Stomach (tissue), 9 donors: Measurements from ENCODE around the gene SMIM14. TPM values are rescaled to one million over a fixed set of nuclear protein-coding genes. Genes with fewer than 3 reads are reported as not detected.
"Not testable (repeated sequence)": the region's sequence is repeated elsewhere in the genome, so short reads cannot be mapped to it uniquely, and the experiment has no call there.

Experiments
- DNase-seq, 2 donors: peaks; one replicate each; pipeline versions ENCODE4 v3.0.0 to v3.0.0-alpha.2; 2013 to 2019
- H3K27ac ChIP-seq, 5 donors: fragments of 200-600 bp in 4 of 5; sonication (generic) in 4 of 5; one replicate each; pipeline ENCODE4 v1.5.1; 2013 to 2019; ENCODE audit warnings: mild to moderate bottlenecking in 1 of 5, moderate library complexity in 1 of 5
- H3K27me3 ChIP-seq, 3 donors: fragments of 200-600 bp; sonication (generic); one replicate each; pipeline ENCODE4 v1.5.1; 2017 to 2019; ENCODE audit warnings: mixed run types in 1 of 3
- H3K36me3 ChIP-seq, 4 donors: fragments of 200-600 bp; sonication (generic); 1 replicate in 3 of 4; 2 replicates in 1 of 4; pipeline ENCODE4 v1.5.1; 2016 to 2019
- H3K4me1 ChIP-seq, 4 donors: fragments of 200-600 bp; sonication (generic); one replicate each; pipeline ENCODE4 v1.5.1; 2016 to 2019
- H3K4me3 ChIP-seq, 4 donors: fragments of 200-600 bp; sonication (generic) in 3 of 4; one replicate each; pipeline ENCODE4 v1.5.1; 2016 to 2019; ENCODE audit warnings: mild to moderate bottlenecking in 1 of 4
- H3K9me3 ChIP-seq, 4 donors: fragments of 200-600 bp; sonication (generic); one replicate each; pipeline ENCODE4 v1.5.1; 2016 to 2019
- CTCF ChIP-seq, 7 experiments: fragments of 450-650 bp in 4 of 7; fragments of 200-600 bp in 3 of 7; sonication (generic) in 3 of 7; IDR thresholded peaks; one replicate each; pipeline ENCODE4 v1.5.1; 2016 to 2019; ENCODE audit warnings: antibody characterized with exemption in 7 of 7, control low read depth in 2 of 7, mild to moderate bottlenecking in 1 of 7
- EP300 ChIP-seq: sonication (generic); formaldehyde crosslinking; IDR thresholded peaks from one replicate; pipeline ENCODE4 v1.6.1; 2017; ENCODE audit warnings: antibody characterized with exemption
- POLR2A ChIP-seq, 4 donors: fragments of 450-650 bp; IDR thresholded peaks; one replicate each; pipeline ENCODE4 v1.6.1; 2016; ENCODE audit warnings: antibody characterized with exemption in 4 of 4, control low read depth in 2 of 4, mild to moderate bottlenecking in 1 of 4, moderate library complexity in 1 of 4
- POLR2AphosphoS5 ChIP-seq, 3 donors: sonication (generic); formaldehyde crosslinking; IDR thresholded peaks; one replicate each; pipeline ENCODE4 v1.6.1; 2016; ENCODE audit warnings: antibody characterized with exemption in 3 of 3
- WGBS, 5 donors: extraction: QIAGEN DNeasy Blood & Tissue Kit in 3 of 5; methylation state at CpG; one replicate each; pipeline versions ENCODE4 v1.1.5 to v1.1.7; 2013 to 2018; 5-methylcytosine and 5-hydroxymethylcytosine counted together
- intact Hi-C: fragments of 100-400 bp; cut with DNase I; formaldehyde crosslinking; loops from one replicate; pipeline ENCODE4 v1.15.1; 2023; ENCODE audit warnings: low total_unique reads
- polyA plus RNA-seq, 3 donors: library from polyadenylated mRNA; stranded (reverse); fragments of 200-250 nt; gene quantifications; one replicate each; pipeline ENCODE4 v1.2.3, GENCODE V29; 2013
- total RNA-seq, 5 donors: library from RNA; depleted of rRNA; stranded (reverse); fragments of >200 nt; gene quantifications; one replicate each; pipeline versions ENCODE4 v1.1.0 to v1.2.3, GENCODE V29; 2014 to 2016
- donor health status: healthy with polysubstance abuse.
- donor health status: Bipolar disorder and iron deficiency.
- donor health status: healthy.

The SMIM14 gene
- total and polyA plus RNA-seq, 8 donors: 11.1 to 83.6 (median 32.7) TPM

- H3K9me3 ChIP-seq: no peaks in the 10 kb centered on the region
- TF ChIP-seq POLR2AphosphoS5 (IDR thresholded peaks at IDR 0.05) (no peak), EP300 (no peak), POLR2A (IDR thresholded peaks at IDR 0.05) (no peak), CTCF (IDR thresholded peaks at IDR 0.05) (no peak)
- intact Hi-C loops: no loop called here
These were observed 43.5 kb upstream of the SMIM14 start for GRCh38 chr4:39682138-39682537.

GRCh38 chr4:39681003-39681402 is 42.3 kb upstream of the SMIM14 start:
- H3K9me3 ChIP-seq, H3K4me3 ChIP-seq, DNase-seq, H3K4me1 ChIP-seq, H3K27ac ChIP-seq, intact Hi-C loops, H3K27me3 ChIP-seq, H3K36me3 ChIP-seq: not testable (repeated sequence)
- 79 to 93% (median 86%) methylated on average over 2 of the region's 2 CpGs for WGBS, 5 donors

More at GRCh38 chr4:39682138-39682537, 43.5 kb upstream of the SMIM14 start:
- no peaks in the 10 kb centered on the region for H3K4me1 ChIP-seq
- 63 to 86% (median 81%) methylated on average over 2 of the region's 2 CpGs for WGBS, 5 donors
- no peaks in the 10 kb centered on the region for H3K27me3 ChIP-seq
- no peak overlapping the region for H3K4me3 ChIP-seq
- no peaks in the 10 kb centered on the region for H3K36me3 ChIP-seq
- no peak overlapping the region for H3K27ac ChIP-seq
- DNase-seq: no peak

- WGBS, 5 donors: 94 to 98% (median 95%) methylated on average over 10 of the region's 10 CpGs
- H3K4me3 ChIP-seq, H3K4me1 ChIP-seq, DNase-seq, H3K27ac ChIP-seq, H3K9me3 ChIP-seq, intact Hi-C loops, H3K36me3 ChIP-seq, H3K27me3 ChIP-seq: not testable (repeated sequence)
These were observed 37.0 kb upstream of the SMIM14 start for GRCh38 chr4:39675681-39676080.

- intact Hi-C loops, DNase-seq, H3K4me3 ChIP-seq, H3K9me3 ChIP-seq, H3K4me1 ChIP-seq, H3K27ac ChIP-seq, H3K27me3 ChIP-seq, H3K36me3 ChIP-seq: not testable (repeated sequence)
- 60 to 100% (median 81%) methylated on average over 1 of the region's 1 CpG for WGBS, 5 donors
These were observed 31.6 kb upstream of the SMIM14 start for GRCh38 chr4:39670296-39670695.

- intact Hi-C loops: loop anchor here (10.0 kb wide), 1 partner anchor 194 kb away; no protein-coding TSS in a partner anchor
- DNase-seq: peak in 1 of 2 donors; percentile 32
- 69 to 82% (median 75%) methylated on average over 2 of the region's 2 CpGs for WGBS, 5 donors
- no peak for TF ChIP-seq POLR2AphosphoS5 (IDR thresholded peaks at IDR 0.05)
- TF ChIP-seq CTCF (IDR thresholded peaks at IDR 0.05): no peak
- no peak for TF ChIP-seq POLR2A (IDR thresholded peaks at IDR 0.05)
- TF ChIP-seq EP300: no peak
- Histone ChIP-seq H3K4me3 (no peak overlapping the region), H3K27me3 (no peaks in the 10 kb centered on the region), H3K4me1 (no peaks in the 10 kb centered on the region), H3K27ac (no peak overlapping the region), H3K36me3 (no peaks in the 10 kb centered on the region), H3K9me3 (no peaks in the 10 kb centered on the region)
These were observed 30.2 kb upstream of the SMIM14 start for GRCh38 chr4:39668887-39669286.

GRCh38 chr4:39667706-39668105 is 29.0 kb upstream of the SMIM14 start:
- no peaks in the 10 kb centered on the region for H3K27me3 ChIP-seq
- no peak overlapping the region for H3K4me3 ChIP-seq
- no peak for DNase-seq
- H3K27ac ChIP-seq: no peak overlapping the region
- 39 to 67% (median 49%) methylated on average over 1 of the region's 1 CpG for WGBS, 5 donors
- no peaks in the 10 kb centered on the region for H3K36me3 ChIP-seq
- no peaks in the 10 kb centered on the region for H3K9me3 ChIP-seq
- no peak for TF ChIP-seq POLR2A (IDR thresholded peaks at IDR 0.05)
- TF ChIP-seq EP300: no peak
- TF ChIP-seq POLR2AphosphoS5 (IDR thresholded peaks at IDR 0.05): no peak
- TF ChIP-seq CTCF (IDR thresholded peaks at IDR 0.05): no peak
- H3K4me1 ChIP-seq: no peaks in the 10 kb centered on the region
- intact Hi-C loops: loop anchor here (10.0 kb wide), 1 partner anchor 193 kb away; no protein-coding TSS in a partner anchor
